Measurements from ENCODE around the gene BMAL2. TPM values are rescaled to one million over a fixed set of nuclear protein-coding genes. Genes with fewer than 3 reads are reported as not detected.
A peak's percentile ranks its signal among the peaks of the same experiment; 100 is the strongest.

The BMAL2 gene
- total RNA-seq, 1 donor from 2014 or later: 31.8 TPM

DNA sequence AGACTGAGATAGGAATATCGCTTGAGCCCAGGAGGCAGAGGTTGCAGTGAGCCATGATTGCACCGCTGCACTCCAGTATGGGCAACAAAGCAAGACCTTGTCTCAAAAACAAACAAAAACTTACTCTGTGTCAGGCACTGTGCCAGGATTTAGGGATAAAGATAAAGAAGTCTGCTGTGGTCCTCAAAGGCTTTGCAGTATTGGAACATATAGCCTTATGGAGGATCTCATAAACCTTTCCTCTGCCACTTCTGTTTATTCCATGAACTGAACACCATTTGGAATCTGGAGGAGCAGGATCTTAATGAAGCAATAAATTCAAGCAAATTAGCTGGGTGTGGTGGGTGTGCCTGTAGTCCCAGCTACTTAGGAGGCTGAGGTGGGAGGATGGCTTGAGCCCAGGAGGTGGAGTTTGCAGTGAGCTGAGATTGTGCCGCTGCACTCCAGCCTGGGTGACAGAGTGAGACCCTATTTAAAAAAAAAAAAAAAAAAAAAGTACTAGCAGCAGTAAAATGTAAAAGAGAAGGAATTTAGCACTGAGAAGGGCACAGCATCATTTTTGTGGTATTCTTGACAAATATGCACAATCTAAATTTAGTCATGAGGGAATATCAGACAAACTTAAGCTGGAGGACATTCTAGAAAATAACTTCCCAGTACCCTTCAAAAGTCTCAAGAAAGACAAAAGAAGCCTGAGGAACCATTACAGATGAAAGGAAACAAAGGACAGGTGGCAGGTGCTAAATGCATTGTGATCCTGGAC lies 27.1 kb downstream of the BMAL2 start:
- no peak for DNase-seq (ENCODE audit: low read depth in 2 of 2)

DNA sequence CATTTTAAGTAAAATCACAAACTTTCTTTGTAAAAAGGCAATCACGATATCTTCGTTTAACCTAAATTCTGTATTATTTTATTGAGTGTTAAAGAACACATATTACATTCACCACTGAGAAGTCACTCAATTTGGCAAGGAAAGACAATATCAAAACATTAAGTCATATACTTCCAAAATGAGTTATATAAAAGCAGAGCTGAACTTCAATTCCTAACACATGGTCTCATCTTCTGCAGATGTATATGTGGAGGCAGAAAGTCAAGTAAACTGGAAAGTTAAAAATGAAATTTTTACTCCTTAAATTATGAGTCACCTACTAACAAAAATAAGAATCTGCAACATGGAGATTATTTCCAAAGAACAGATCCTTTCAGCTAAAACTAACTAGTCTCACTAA lies 28.7 kb downstream of the BMAL2 start:
- no peak for DNase-seq (ENCODE audit: low read depth in 2 of 2)

DNA sequence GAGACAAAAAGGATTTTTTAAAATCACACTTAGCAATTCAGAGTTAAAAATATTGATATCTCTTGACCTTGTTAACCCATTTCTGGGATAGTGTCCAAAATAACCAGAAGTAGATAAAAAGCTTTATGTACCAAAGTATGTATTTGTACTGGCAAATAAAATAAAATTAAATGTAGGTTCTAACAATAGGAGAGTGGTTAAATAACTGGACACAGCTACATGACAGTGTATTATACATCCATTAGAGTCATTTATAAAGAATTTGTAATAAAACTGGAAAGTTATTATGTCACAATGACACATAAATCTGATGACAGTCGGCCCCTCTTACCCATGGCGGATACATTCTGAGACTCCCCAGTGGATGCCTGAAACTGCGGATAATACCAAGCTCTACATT lies 34.0 kb downstream of the BMAL2 start:
- peak; percentile 23 to 63 for DNase-seq (ENCODE audit: low read depth in 2 of 2)

DNA sequence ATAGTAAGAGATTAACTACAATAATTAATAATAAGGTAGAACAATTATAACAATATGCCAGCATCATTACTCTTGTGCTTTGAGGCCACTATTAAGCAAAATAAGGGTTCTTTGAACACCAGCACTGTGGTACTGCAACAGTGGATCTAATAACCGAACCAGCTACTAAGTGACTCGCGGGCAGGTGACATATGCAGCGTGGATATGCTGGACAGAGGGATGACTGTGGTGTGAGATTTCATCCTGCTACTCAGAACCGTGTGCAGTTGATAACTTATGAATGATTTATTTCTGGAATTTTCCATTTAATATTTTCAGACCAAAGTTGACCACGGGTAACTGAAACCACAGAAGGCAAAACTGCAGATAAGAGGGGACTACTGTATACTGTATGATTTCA lies 34.4 kb downstream of the BMAL2 start:
- peak; percentile 5 to 48 for DNase-seq (ENCODE audit: low read depth in 2 of 2)

DNA sequence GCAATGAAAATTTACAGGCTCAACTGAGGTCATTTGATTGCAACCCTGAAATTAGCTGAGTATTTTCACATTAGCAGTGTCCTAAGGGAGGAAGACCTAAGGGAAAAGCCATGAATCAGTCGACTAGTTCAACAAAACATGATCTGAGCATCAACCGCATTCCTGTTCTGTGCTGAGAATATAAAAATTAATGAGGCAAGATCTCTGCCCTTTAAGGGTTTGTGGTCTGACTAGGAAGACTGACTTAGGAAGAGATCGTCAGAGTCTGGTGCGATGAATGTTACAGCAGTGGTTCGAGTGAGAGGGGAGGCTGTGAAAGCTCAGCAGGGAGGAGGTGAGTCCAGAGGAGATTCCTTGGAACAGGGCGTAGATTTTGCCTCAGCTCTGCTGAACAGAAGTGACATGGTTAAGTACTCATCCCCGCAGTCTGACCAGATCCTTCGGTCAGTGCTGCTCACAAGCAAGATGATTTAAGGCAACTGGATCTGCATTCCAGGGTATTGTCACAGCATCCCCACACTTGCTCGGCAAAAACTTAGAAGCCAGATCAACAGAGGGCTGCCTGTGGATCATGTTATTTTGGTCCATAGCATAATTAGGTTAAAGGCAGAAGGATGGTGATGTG lies 49.6 kb downstream of the BMAL2 start:
- no peak for DNase-seq (ENCODE audit: low read depth in 2 of 2)

Other genes starting within 250 kb of the BMAL2 start
- gene STK38L, start 88.5 kb upstream of the BMAL2 start, total RNA-seq: 49.2 and 51.7 TPM in 2 replicates
- 0.13 TPM in 2 replicates for gene SMCO2, start 113.9 kb downstream of the BMAL2 start, total RNA-seq
- gene PPFIBP1, start 191.4 kb downstream of the BMAL2 start, total RNA-seq: 439 and 732 TPM in 2 replicates